Stimulated activated CD4-positive, alpha-beta T cell treated with anti-CD3 and anti-CD28 coated beads, Interleukin-12 subunit alpha, Interleukin-12 subunit beta, amount 100 ng/mL, for 4 hours (primary cell): ENCODE measurements around the gene BTG4.

ENCODE experiments used
- DNase-seq: peaks from one replicate; pipeline ENCODE4 v3.0.0-alpha.2; 2020

Gene BTG4

DNA sequence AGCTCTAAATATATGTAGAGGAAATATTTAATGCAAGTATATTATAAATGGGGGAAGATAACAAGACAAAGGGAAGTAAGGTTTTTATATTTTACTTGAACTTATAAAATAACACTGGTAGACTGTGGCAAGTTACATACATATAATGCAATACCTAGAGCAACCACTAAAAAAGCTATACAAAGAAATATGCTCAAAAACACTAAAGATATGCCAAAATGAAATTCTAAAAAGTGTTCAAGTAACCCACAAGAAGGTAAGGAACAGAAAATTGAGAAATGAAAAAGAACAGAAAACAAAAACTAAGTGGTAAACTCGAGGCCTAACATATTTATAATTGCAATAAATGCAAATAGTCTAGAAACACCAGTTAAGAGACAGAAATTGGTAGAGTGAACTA, 32.5 kb downstream of the BTG4 start:
- DNase-seq: no peak

DNA sequence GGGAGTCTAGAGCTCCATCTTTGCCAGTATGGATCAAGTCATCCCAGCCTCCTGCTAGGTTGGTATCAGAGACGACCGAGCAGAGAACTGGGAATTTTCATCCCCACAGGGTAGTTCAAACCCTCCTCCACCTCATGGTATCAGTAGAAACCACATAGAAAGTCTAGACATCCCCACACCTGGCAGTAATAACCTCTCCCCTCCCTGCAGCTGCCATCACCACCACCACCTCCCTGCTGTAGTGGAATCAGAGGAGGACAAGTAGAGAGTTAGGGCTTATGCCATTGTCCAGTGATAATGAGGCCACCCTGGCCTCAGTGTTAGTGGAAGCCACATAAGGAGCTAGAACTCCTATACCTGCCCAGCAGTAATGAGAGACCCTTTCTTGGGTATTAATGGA, 34.3 kb downstream of the BTG4 start:
- no peak for DNase-seq

DNA sequence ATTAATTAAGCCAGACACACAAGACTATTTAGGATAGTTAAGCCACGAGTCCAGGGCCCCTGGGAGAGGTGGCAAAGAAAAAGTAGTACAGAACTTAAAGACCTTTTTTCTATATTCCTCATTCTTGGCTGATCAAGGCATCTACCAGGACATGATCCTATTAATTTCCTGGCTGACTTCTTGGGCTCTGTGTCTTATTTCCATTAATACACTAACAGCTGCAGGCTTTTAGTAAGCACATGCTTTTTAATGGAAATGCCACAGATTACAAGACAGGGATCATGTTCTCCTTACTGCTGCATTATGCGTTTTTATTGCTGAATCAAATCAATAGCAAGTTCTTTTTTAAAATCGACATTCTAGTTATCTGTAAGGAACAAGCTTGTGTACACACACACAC, 35.2 kb downstream of the BTG4 start:
- DNase-seq: no peak

DNA sequence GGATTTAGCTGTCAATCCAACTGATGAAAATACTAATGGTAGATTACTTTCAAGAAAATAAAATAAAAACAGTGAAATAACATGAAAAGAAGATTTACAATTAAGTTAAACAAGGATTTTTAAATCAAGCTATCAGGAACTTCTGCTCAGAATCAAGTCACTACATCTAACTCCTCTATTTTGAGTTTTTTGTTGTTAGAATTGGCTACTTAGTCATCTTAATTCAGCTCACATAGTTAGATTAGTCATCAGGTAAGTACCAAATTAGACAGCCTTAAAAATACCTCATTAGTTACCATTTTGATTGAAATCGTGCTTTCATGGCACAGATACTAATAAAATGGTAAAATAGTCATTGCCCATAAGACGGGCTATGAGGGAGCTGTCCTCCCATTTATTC, 35.8 kb downstream of the BTG4 start:
- no peak for DNase-seq

DNA sequence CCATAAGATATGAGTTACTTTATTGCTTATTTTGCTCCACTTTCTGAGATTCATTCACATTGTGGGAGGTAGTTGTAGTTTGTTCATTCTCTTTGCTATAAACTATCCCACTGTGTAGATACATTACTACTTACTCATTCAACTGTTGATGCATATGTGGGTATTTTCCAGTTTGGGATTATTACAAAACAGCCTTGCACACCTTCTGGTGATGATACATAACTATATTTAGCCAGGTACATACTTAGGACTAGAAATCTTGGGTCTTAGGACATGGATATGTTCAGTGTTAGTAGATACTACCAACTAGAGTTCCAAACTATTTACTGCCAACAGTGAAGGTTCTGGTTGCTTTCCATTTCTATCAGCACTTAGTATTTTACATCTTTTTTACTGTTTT, 37.8 kb downstream of the BTG4 start:
- no peak for DNase-seq

DNA sequence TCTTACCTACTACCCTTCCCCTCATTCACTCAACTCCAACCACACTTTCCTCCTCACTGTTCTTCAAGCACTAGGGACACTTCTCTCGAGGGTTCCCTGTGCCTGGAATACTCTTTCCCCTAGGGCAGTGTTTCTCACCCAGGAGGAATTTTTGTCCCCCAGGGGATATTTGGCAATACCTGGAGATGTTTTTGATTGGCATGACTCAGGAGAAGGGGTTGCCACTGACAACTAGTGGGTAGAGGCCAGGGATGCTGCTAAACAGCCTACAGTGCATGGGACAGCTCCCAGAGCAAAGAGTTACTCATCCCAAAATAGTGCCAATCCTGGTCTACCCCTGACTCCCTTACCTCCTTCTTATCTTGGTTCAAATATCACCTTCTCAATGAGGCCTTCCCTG, 40.0 kb downstream of the BTG4 start:
- DNase-seq: no peak

DNA sequence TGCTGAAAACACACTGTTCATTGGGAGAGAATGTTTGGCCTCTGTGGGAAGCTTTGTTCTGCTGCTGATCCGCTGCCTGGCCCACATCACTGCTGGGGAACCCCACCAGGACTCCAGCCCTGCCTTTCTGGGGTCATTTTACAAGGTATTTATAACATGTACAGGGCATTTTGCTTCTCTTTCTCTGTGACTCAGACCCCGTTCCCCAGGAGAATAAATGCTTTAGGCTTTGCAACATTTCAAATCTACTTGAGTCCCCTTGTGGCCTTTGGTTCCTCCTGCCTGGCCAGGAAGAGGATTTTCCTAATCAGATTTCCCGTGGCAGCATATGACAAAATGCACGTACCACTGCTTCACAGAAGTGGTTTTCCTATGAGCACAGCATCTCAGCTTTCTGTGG, 43.0 kb downstream of the BTG4 start:
- no peak for DNase-seq

DNA sequence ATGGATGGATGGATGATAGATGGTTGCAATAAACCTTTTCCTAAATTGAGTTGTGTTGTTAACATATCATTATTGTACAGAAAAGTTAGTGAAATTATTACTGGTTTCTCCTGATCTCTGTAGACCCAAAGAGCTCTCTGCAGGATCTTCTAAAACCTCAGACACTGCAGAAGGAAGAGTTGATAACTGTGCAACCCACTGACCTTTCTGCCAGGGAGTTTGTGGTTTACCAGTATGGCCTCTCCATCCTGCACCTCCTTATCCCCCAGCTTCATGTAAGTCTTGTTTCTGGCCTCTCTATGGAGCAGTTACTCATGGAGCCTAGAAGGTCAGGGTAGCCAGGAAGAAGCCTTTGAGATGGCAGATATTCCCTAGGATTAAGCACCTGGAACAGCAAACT, 45.6 kb downstream of the BTG4 start:
- DNase-seq: no peak

DNA sequence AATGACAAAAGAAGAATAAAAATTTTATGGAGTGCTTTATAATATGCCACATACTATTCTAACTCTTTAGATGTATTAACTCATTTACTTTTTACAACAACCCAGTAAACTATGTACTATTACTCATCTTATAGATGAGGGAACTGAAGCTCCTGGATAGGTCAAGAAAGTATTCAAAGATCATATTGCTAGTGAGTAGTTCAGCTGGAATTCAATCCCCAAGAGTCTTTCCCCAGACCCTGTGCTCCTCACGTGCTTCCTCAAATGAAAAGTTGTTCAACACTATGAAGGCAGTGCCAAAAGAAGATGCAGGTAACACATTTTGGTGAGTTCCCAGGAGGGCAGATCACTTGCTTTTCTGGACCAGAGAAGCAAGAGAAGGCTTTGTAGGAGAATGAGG, 46.8 kb downstream of the BTG4 start:
- DNase-seq: no peak

DNA sequence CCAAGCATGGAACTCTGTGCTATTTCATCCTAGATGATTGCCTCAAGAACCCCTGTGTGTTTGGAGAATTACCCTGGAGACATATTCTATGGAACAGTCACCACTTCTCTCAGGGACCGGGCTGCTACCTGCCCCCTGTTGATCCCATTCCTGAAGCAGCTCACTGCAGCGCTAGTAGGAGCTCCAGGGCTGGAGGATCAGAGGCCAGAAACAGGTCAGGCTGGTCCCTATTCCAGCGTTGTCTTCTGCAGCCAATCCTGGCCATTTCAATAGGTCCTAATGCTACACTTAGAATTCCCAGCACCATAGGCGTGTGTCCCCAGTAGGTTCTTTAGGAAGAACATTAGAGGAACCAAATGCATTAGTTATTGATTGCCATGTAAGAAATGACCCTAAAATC, 48.9 kb downstream of the BTG4 start:
- DNase-seq: no peak

DNA sequence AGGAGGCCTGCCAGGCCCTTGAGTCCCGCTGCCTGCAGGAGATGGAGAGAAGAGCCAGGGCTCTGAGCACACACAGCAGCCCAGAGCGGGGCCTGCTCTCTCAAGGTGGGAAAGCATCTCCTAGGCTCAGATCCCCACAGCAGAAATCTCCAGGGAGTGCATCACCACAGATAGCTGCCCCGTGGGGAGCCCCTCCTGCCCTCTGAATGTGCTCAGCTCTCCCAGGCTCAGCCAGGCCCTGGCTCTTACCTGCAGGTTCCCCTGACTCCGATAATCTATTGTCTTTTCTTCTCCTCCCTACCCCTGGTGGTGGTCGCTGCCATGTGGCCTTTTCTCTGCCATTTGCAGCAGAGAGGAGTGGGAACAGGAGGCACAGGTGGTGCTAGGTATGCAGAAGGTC, 49.9 kb downstream of the BTG4 start:
- no peak for DNase-seq

DNA sequence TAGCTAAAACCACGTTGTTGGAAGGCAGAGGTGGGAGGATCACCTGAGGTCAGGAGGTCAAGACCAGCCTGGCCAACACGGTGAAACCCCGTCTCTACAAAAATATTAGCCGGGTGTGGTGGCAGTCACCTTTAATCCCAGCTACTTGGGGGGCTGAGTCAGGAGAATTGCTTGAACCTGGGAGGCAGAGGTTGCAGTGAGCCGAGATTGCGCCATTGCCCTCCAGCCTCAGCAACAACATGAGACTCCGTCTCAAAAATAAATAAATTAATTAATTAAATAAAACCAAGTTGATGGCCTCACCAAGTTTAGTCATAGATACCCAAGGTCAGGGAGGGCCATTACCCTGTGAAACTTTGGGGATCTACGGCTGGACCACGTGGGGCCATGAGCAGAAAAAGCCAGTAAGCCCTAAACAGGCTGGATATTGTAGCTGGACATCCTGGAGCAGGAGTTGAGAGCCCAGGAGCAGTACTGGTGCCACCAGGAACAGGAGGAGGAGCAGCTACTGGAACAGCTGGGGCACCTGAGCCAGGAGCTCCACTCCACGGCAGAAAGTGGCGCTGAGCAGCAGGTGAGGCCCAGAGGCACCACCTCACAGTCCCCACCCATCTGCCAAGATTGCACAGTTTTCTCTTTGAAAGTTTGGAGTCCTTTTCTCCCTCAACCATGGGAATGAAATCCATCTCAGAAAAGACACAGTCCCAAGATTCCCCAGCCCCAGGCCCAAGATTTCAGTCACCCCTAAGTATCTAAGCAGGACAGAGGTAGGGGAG, 50.5 kb downstream of the BTG4 start:
- no peak for DNase-seq

DNA sequence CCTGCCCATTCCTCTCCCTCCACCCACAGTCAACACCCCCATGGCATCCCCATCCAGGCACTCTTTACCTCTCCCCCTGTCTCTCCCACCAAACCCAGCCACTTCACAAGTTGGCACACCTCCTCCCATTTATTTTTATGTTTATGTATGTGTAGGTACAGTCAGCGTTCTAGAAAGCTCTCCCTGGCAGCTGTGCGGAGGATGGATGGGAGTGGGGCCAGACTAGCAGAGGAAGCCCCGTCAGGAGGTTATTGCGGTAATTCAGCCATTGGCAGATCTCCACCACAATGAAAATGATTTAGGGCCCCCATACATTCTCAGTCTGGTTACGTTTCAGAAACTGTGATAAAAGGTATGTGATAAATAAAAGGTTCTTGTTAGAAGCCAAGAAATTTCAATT, 51.3 kb downstream of the BTG4 start:
- no peak for DNase-seq

DNA sequence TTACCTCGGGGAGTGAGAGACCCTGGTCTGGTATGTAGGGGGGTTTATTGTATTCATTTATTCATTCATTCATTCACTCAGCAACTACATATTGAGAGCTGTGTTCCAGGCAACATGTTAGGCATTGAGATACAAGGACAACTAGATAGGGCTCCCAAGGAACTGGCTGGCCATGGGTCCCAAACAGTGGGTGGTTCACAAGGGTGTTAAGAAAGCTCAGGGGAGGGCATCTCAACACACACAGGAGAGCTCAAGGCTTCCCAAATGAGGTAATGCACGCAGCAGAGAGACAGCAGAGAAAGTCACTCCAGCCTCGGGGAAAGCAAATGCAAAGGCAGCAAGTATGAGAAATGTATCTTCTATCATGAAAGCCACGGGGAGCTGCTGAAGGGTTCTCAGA, 51.8 kb downstream of the BTG4 start:
- DNase-seq: no peak

DNA sequence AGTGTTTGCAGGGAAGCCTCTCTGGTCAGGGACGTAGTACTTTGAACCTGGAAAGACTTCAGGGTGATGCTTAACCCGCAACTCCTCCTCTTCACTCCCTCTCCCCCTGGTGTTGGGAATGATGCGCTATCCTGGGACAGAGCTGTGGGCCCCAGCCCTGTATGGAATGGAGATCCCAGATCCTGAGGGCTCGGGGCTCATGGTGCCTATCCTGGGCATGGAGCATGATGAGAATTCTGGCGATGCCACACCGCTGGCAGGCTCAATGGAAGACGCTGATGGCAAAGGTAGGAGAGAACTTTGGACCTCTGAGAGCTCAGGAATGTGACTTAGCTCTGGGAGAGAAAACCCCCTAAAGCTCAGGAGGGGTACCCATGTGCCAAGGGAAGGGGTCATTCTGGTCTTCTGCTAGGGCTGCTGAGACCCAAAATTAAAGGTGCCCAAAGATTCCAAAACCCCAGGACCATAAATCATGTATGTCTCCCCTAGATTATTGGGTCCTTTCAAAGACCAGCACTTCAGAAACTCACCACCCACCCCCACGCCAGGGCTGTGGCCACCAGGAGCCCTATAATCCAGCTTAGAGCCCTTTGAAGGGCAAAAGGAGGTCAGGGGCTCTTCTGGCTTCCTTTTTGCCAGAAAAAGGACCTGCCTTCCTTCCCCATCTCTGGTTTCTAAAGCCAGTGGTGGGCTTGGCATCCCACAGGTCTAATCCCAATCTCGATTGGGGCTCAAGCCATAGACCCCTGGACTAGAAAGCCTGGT, 52.5 kb downstream of the BTG4 start:
- no peak for DNase-seq

DNA sequence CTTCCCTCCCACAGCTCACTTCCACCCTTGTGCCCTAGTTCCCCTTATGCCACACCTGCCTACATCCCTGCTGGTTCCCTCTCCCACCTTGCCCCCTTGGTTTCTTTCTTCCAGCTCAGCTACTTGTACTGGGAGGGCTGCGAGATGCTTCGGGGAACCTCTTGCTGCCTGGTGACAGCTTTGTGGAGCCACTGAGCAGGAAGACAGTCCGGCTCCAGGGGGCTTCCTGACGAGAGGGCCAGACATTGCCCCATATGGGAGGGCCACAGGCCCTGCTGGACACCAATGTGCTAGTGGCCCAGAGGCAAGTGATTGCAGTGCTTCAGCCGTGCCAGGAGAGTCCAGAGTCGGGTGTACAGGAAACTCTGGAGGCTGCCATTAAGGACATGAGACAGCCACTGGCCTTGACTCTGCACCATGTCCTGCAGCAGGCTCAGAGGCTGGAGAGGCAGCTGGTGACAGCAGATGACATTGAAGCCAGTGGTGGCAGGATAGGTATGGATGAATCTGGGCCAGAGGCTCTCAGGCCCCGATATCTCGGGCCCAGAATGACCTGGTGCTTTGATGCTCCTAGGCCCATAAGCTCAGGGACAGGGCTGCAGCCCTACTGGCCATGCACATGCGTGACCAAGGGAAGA, 54.3 kb downstream of the BTG4 start:
- no peak for DNase-seq

DNA sequence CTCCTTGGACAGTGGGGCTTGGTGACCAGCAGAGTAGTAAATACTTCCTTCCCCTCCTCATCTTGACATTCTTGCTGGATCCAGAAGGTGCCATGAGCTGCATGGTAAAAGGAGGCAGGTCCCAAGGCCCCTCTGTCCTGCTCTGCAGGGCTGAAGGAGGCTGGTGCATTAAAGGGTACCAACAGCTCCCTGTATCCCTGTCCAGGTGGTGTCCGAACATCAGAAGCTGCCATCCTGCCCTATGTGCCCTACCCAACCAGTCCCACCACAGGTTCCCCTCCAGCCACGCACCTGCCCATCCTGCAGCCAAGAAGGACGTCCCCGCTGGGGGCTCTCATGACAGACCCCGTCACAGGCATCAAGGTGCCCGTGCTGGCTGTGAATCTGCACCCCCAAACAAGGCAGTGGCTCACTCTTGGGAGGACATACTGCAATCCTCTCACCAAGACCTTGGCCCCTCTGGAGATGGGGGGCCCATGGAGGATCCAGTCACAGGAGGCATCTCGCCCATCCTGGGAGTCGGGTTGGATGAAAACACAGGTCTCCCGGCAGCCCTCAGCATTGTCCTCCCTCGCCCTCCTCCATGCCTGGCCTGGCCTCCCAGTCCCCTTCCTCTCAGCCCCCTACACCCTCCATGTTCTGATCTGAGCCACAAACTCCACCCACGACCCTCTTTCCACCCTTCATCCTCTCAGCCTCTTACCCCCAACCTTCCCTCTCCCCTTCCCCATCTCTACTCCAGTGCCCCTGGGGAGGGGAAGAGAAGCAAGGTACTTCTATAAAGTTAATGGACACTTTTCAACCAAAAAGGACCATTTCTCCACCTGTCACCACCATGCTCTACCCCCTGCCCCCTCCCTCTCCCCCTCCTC, 55.1 kb downstream of the BTG4 start:
- DNase-seq: no peak

DNA sequence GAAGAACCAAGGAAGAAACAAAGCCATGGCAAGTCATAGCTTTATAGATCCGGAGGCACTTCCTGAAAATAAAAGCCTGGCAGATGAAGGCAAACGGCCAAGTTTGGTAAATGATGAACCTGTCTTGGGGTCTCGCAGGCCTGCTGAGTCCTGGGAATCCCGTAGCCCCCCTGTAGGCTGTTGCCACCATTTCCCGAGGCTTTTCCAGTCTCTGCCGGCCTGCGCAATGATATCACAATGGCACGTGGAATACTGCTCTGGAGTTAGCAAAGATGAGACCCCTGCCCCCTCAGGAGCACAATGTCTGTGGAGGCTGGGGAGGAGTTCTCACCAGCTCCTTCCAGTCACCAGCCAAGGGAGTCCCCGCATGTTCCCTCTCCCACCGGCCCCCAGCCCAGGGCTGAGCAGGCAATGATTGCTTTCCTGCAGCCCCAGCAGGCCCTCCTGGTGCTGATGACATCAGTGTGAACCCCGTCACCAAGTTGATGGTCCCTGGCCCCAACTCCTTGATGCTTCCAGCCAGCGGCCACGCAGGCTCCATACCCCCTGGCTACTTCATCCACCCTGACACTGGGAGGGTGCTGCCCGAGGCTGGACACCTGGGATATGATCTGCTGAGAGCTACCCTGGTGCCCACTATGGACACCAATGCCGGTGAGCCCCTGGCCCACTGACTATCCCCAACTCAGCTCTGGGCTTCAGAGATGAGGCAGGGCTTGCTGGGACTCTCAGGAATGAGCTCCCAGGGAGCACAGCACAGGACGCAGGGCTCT, 55.9 kb downstream of the BTG4 start:
- no peak for DNase-seq

DNA sequence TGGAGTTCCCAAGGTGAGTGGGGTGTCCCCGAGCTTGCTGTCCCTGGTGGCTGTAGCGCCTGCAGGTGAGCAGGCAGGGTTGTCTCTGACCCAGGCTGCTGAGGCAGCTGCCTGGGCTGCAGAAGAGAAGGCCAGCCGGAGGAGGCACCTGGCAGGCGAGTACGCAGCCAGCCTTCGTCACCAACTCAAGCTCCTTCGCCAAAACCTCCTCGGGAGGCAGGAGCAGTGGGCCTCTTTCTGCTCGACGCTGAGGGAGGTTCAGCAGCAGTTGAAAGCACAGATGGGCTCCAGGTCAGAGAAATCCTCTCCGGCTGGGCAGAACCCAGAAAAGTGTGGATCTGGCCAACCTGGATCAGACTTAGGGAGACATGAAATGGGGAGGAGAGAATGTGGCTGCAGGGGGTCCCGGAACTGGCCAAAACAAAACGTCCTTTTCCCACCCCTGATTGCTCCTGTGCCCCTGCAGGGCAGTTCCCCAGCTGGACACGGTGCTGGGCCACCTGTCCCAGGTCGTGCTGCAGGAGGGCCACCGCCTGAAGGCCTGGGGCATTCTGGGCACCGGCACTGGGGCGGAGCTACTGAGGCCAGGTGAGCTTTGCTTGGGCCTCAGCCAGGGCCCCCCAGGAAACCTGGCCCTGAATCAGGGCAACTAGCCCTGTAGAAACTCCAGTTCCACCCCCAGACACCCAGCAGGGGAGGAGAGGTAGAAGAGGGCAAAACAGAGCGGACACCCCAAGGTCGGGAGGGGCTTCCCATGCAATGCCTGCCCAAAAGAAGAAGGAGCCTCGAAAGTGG, 56.7 kb downstream of the BTG4 start:
- DNase-seq: no peak

DNA sequence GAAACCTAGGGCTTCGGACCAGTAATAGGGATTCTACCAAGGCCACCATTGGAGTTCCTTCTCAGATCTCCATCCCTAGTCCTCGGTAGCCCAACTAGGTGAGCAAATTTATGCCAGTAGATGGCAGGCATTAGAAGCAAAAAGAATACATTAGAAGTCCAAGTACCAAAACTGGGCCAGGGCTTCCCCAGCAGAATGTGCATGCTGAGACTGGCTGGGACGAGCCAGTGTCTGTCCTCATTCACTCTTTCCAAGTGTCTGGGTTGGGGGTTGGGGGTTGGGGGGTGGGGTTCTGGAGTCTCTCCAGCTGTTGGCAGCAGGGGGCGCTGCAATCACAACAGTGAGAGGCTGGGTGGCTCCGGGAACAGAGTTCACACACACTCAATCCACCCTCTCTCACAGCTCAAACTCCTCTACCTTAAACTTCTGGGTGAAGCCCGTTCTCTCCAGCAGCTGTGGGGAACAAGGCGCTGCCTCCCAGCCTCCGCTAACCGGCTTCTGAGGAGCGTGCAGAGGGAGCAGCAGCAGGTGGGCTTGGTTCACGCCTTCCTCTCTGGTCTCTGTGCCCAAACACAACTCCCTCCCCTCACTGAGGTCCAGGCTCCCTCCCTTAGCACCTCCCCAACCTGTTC, 57.5 kb downstream of the BTG4 start:
- peak; percentile 56 for DNase-seq
